Upper lobe of left lung (tissue), 6 donors: ENCODE measurements around the gene HSPA1L. TPM values are rescaled to one million over a fixed set of nuclear protein-coding genes. Genes with fewer than 3 reads are reported as not detected.

Experiments
- ATAC-seq, 2 donors: fragments of 200-7000 bp; cut with Tn5 transposase; one replicate each; pipeline ENCODE4 v1.9.1; 2022; ENCODE audit warnings: mild to moderate bottlenecking in 2 of 2, moderate library complexity in 2 of 2; ENCODE audit not compliant: low FRiP score in 2 of 2
- DNase-seq, 2 donors: peaks; one replicate each; pipeline ENCODE4 v3.0.0-alpha.2; 2019 to 2020
- H3K27ac ChIP-seq, 4 donors: fragments of 200-600 bp; sonication (generic); one replicate each; pipeline ENCODE4 v1.5.1; 2016 to 2019
- H3K27me3 ChIP-seq, 4 donors: fragments of 200-600 bp; sonication (generic); one replicate each; pipeline ENCODE4 v1.5.1; 2017 to 2019
- H3K36me3 ChIP-seq, 4 donors: fragments of 200-600 bp; sonication (generic); one replicate each; pipeline ENCODE4 v1.5.1; 2016 to 2019
- H3K4me1 ChIP-seq, 4 donors: fragments of 200-600 bp; sonication (generic); one replicate each; pipeline ENCODE4 v1.5.1; 2018 to 2019
- H3K4me3 ChIP-seq, 4 donors: fragments of 200-600 bp; sonication (generic); one replicate each; pipeline ENCODE4 v1.5.1; 2017 to 2019; ENCODE audit warnings: mild to moderate bottlenecking in 2 of 4, moderate library complexity in 1 of 4
- H3K9me3 ChIP-seq, 4 donors: fragments of 200-600 bp; sonication (generic); one replicate each; pipeline ENCODE4 v1.5.1; 2018 to 2019
- CTCF ChIP-seq, 6 experiments: fragments of 450-650 bp in 4 of 6; fragments of 200-600 bp in 2 of 6; sonication (generic) in 2 of 6; IDR thresholded peaks; one replicate each; pipeline ENCODE4 v1.5.1; 2016 to 2019; ENCODE audit warnings: antibody characterized with exemption in 6 of 6
- EP300 ChIP-seq, 4 donors: sonication (generic); formaldehyde crosslinking; IDR thresholded peaks; one replicate each; pipeline ENCODE4 v1.5.1; 2017; ENCODE audit warnings: antibody characterized with exemption in 4 of 4, control low read depth in 2 of 4
- POLR2A ChIP-seq, 4 donors: fragments of 450-650 bp; IDR thresholded peaks; one replicate each; pipeline ENCODE4 v1.5.1; 2016 to 2017; ENCODE audit warnings: antibody characterized with exemption in 4 of 4, mild to moderate bottlenecking in 2 of 4
- POLR2AphosphoS5 ChIP-seq, 2 donors: sonication (generic); formaldehyde crosslinking; IDR thresholded peaks; one replicate each; pipeline ENCODE4 v1.5.1; 2017; ENCODE audit warnings: antibody characterized with exemption in 2 of 2
- WGBS, 2 donors: methylation state at CpG; one replicate each; pipeline ENCODE4 v1.1.5; 2017 to 2018; 5-methylcytosine and 5-hydroxymethylcytosine counted together
- total RNA-seq, 6 donors: library from RNA; depleted of rRNA in 4 of 6; stranded (reverse); fragments of >200 nt in 4 of 6; gene quantifications; one replicate each; pipeline versions ENCODE4 v1.1.0 to v1.2.1, GENCODE V29; 2016 to 2021
- donor health status: DM: no; HTN: no; CAD: no; lungs with moderate emphysema.
- donor health status: DM: no; HTN: yes; CAD: no; lungs with severe emphysema.

Gene HSPA1L
- total RNA-seq, 6 donors from 2014 or later: 0.89 to 3.1 (median 2.0) TPM

- TF ChIP-seq POLR2A (IDR thresholded peaks at IDR 0.05) (no peak), CTCF (IDR thresholded peaks at IDR 0.05) (no peak), EP300 (IDR thresholded peaks at IDR 0.05) (no peak), POLR2AphosphoS5 (IDR thresholded peaks at IDR 0.05) (no peak)
- WGBS, 2 donors: 81 to 83% methylated on average over 6 of the region's 6 CpGs
- no peak for DNase-seq
- ATAC-seq: no peak
- Histone ChIP-seq H3K9me3 (no peaks in the 10 kb centered on the region), H3K4me1 (peaks cover 0 to 9% (median 7%) of the 10 kb centered on the region in 4 donors), H3K36me3 (no peaks in the 10 kb centered on the region), H3K4me3 (no peak overlapping the region), H3K27me3 (no peaks in the 10 kb centered on the region), H3K27ac (no peak overlapping the region)
Measured at GRCh38 chr6:31767096-31767645, 47.9 kb downstream of the HSPA1L start.

- Histone ChIP-seq H3K36me3 (no peaks in the 10 kb centered on the region), H3K4me3 (peak overlapping the region in 2 of 4 donors; percentile 9 to 18), H3K4me1 (peaks cover 0 to 9% (median 7%) of the 10 kb centered on the region in 4 donors), H3K27ac (no peak overlapping the region), H3K27me3 (no peaks in the 10 kb centered on the region), H3K9me3 (no peaks in the 10 kb centered on the region)
- WGBS, 2 donors: 56 to 69% methylated on average over 35 to 42 of the region's 42 CpGs
- DNase-seq: peak in 1 of 2 donors; percentile 84
- ATAC-seq: peak in 1 of 2 donors; percentile 58
- TF ChIP-seq CTCF (IDR thresholded peaks at IDR 0.05) (no peak), EP300 (IDR thresholded peaks at IDR 0.05) (no peak), POLR2AphosphoS5 (IDR thresholded peaks at IDR 0.05) (no peak), POLR2A (IDR thresholded peaks at IDR 0.05) (no peak)
Measured at GRCh38 chr6:31765910-31766794, 48.9 kb downstream of the HSPA1L start.

DNA sequence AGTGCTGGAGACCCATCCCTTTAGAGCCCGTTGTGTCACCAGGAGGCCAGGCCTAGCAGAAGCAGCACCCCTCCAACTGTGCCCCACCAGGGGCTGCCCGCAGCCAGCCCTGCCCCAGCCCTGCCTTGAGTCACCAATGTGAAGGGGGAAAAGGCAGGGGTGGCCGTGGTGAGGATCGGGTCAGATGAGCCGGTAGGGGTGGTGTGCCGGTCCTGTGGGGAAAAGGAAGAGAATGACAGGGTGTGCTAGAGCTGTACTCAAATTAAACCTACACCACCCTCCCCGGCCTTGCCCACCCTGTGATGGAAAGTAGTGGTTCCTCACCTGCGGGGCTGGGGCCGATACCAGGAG, 49.5 kb downstream of the HSPA1L start:
- DNase-seq: peak in 1 of 2 donors; percentile 63
- no peaks in the 10 kb centered on the region for H3K27me3 ChIP-seq
- 73 to 83% methylated on average over 9 of the region's 9 CpGs for WGBS, 2 donors
- H3K4me3 ChIP-seq: no peak overlapping the region
- no peaks in the 10 kb centered on the region for H3K36me3 ChIP-seq
- H3K9me3 ChIP-seq: no peaks in the 10 kb centered on the region
- H3K27ac ChIP-seq: no peak overlapping the region
- H3K4me1 ChIP-seq: peaks cover 0 to 9% (median 7%) of the 10 kb centered on the region in 4 donors
- no peak for TF ChIP-seq POLR2AphosphoS5 (IDR thresholded peaks at IDR 0.05)
- no peak for ATAC-seq

- Histone ChIP-seq H3K27ac (peak overlapping the region in 1 of 4 donors; percentile 3), H3K4me1 (peaks cover 0 to 7% (median 6%) of the 10 kb centered on the region in 4 donors), H3K4me3 (no peak overlapping the region), H3K36me3 (no peaks in the 10 kb centered on the region), H3K27me3 (no peaks in the 10 kb centered on the region), H3K9me3 (no peaks in the 10 kb centered on the region)
- WGBS, 2 donors: 78 to 83% methylated on average over 4 of the region's 4 CpGs
- DNase-seq (no peak), ATAC-seq (no peak)
- no peak for TF ChIP-seq EP300 (IDR thresholded peaks at IDR 0.05)
- no peak for TF ChIP-seq POLR2AphosphoS5 (IDR thresholded peaks at IDR 0.05)
- no peak for TF ChIP-seq CTCF (IDR thresholded peaks at IDR 0.05)
- no peak for TF ChIP-seq POLR2A (IDR thresholded peaks at IDR 0.05)
Measured at GRCh38 chr6:31764198-31764597, 50.9 kb downstream of the HSPA1L start.

DNA sequence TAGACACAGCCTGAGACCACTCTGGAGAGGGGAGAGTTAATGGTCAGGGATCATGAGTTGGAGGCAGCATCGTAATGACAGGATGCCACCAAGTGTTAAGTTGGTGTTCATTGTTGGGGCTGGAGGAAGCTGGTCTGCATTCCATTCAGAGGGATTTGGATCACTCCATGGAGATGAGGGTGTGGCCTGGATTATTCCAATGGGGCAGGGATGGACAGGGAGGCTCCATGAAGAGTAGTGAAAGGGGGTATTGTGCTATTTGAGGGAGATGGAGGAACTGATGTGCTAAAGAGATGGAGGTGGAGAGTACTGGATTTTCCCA, 51.5 kb downstream of the HSPA1L start:
- Histone ChIP-seq H3K4me3 (no peak overlapping the region), H3K27me3 (no peaks in the 10 kb centered on the region), H3K9me3 (no peaks in the 10 kb centered on the region), H3K4me1 (peaks cover 0 to 7% (median 6%) of the 10 kb centered on the region in 4 donors), H3K36me3 (no peaks in the 10 kb centered on the region), H3K27ac (peak overlapping the region in 3 of 4 donors; percentile 9 to 57 (median 18))
- DNase-seq: no peak
- TF ChIP-seq CTCF (IDR thresholded peaks at IDR 0.05) (no peak), EP300 (IDR thresholded peaks at IDR 0.05) (no peak), POLR2A (IDR thresholded peaks at IDR 0.05) (no peak), POLR2AphosphoS5 (IDR thresholded peaks at IDR 0.05) (no peak)
- WGBS, 2 donors: 20 to 35% methylated on average over 1 of the region's 1 CpG
- peak in 1 of 2 donors; percentile 64 for ATAC-seq
